ENCODE measurements around the gene FAM43A.

Gene FAM43A

GRCh38 chr3:194723846-194724618 is 38.3 kb downstream of the FAM43A start:
- TF ChIP-seq CTCF (IDR thresholded peaks at IDR 0.05; ENCODE audit: low read depth, low read length) = no peak
- in situ Hi-C loops (cut with HindIII; ENCODE audit: low sequenced_read_pairs) = no loop called here
- no peak for DNase-seq (ENCODE audit: low read depth, low spot score)
- H3K4me3 ChIP-seq (ENCODE audit: low read depth, low read length) = no peak overlapping the region

GRCh38 chr3:194725346-194725745 is 39.7 kb downstream of the FAM43A start:
- TF ChIP-seq CTCF (IDR thresholded peaks at IDR 0.05; ENCODE audit: low read depth, low read length) = no peak
- no peak for DNase-seq (ENCODE audit: low read depth, low spot score)
- in situ Hi-C loops (cut with HindIII; ENCODE audit: low sequenced_read_pairs) = no loop called here
- no peak overlapping the region for H3K4me3 ChIP-seq (ENCODE audit: low read depth, low read length)

GRCh38 chr3:194727435-194728128 is 41.9 kb downstream of the FAM43A start:
- H3K4me3 ChIP-seq (ENCODE audit: low read depth, low read length) = no peak overlapping the region
- no peak for TF ChIP-seq CTCF (IDR thresholded peaks at IDR 0.05; ENCODE audit: low read depth, low read length)
- no peak for DNase-seq (ENCODE audit: low read depth, low spot score)
- in situ Hi-C loops (cut with HindIII; ENCODE audit: low sequenced_read_pairs) = no loop called here

- in situ Hi-C loops (cut with HindIII; ENCODE audit: low sequenced_read_pairs) = no loop called here
- DNase-seq (ENCODE audit: low read depth, low spot score) = no peak
- TF ChIP-seq CTCF (IDR thresholded peaks at IDR 0.05; ENCODE audit: low read depth, low read length) = no peak
- no peak overlapping the region for H3K4me3 ChIP-seq (ENCODE audit: low read depth, low read length)
Measured at GRCh38 chr3:194728986-194729385, 43.3 kb downstream of the FAM43A start.

- DNase-seq (ENCODE audit: low read depth, low spot score) = no peak
Measured at GRCh38 chr3:194730365-194730764, 44.7 kb downstream of the FAM43A start.

GRCh38 chr3:194731506-194732073 is 45.9 kb downstream of the FAM43A start:
- in situ Hi-C loops (cut with HindIII; ENCODE audit: low sequenced_read_pairs) = no loop called here

More at GRCh38 chr3:194730365-194730764, 44.7 kb downstream of the FAM43A start:
- no peak for TF ChIP-seq CTCF (IDR thresholded peaks at IDR 0.05; ENCODE audit: low read depth, low read length)
- H3K4me3 ChIP-seq (ENCODE audit: low read depth, low read length) = no peak overlapping the region
- in situ Hi-C loops (cut with HindIII; ENCODE audit: low sequenced_read_pairs) = no loop called here

More at GRCh38 chr3:194731506-194732073, 45.9 kb downstream of the FAM43A start:
- DNase-seq (ENCODE audit: low read depth, low spot score) = no peak
- H3K4me3 ChIP-seq (ENCODE audit: low read depth, low read length) = no peak overlapping the region
- TF ChIP-seq CTCF (IDR thresholded peaks at IDR 0.05; ENCODE audit: low read depth, low read length) = no peak

All from astrocyte of the spinal cord (primary cell).